Activated CD8-positive, alpha-beta T cell treated with anti-CD3 and anti-CD28 coated beads, Interleukin-2, amount 10 ng/mL, durations not matched to agents 7 days and 5 days (primary cell): ENCODE results near the gene TPX2. TPM values are rescaled to one million over a fixed set of nuclear protein-coding genes. Genes with fewer than 3 reads are reported as not detected.
"Not testable (repeated sequence)": the region's sequence is repeated elsewhere in the genome, so short reads cannot be mapped to it uniquely, and the experiment has no call there.

ENCODE experiments used
- ATAC-seq: fragments of 150-1000 bp; cut with Tn5 transposase; one replicate; pipeline ENCODE4 v1.10.0; 2021; ENCODE audit warnings: moderate library complexity
- CTCF ChIA-PET: fragments of 350-600 bp; sonication (Branson Sonifier 250); formaldehyde crosslinking; loops from one replicate; lab custom pipeline; 2021; ENCODE audit warnings: antibody characterized with exemption; lab: Charles Lee
- POLR2A ChIA-PET: fragments of 350-600 bp; sonication (Branson Sonifier 250); formaldehyde crosslinking; loops from one replicate; lab custom pipeline; 2021; ENCODE audit warnings: antibody characterized with exemption; lab: Charles Lee
- DNase-seq: peaks from one replicate; pipeline ENCODE4 v3.0.0-alpha.2; 2020
- H3K27ac Mint-ChIP-seq: one replicate; pipeline ENCODE4 v1.8.0; 2021; ENCODE audit warnings: mild to moderate bottlenecking, mixed read lengths
- H3K27me3 Mint-ChIP-seq: one replicate; pipeline ENCODE4 v1.8.0; 2021; ENCODE audit warnings: low read depth, mixed read lengths
- H3K36me3 Mint-ChIP-seq: one replicate; pipeline ENCODE4 v1.8.0; 2021; ENCODE audit warnings: low read depth, mixed read lengths
- H3K4me1 Mint-ChIP-seq: one replicate; pipeline ENCODE4 v1.8.0; 2021; ENCODE audit warnings: low read depth, mixed read lengths
- H3K4me3 Mint-ChIP-seq: one replicate; pipeline ENCODE4 v1.8.0; 2021; ENCODE audit warnings: mild to moderate bottlenecking, mixed read lengths
- H3K9me3 Mint-ChIP-seq: one replicate; pipeline ENCODE4 v1.8.0; 2022; ENCODE audit warnings: mixed read lengths; ENCODE audit not compliant: insufficient read depth
- total RNA-seq, 2 experiments: library from RNA; stranded (reverse); gene quantifications; one replicate each; pipeline ENCODE4 v1.2.3, GENCODE V29; 2021

Gene TPX2
- total RNA-seq, 2 experiments from 2014 or later = 172 to 174 TPM

GRCh38 chr20:31722257-31723068, 16.6 kb upstream of the TPX2 start, which contains the start of gene BCL2L1:
TSS of gene BCL2L1 (minus strand) at chr20:31722868. CDS start at chr20:31722218, 650 bp downstream.
- H3K27me3 Mint-ChIP-seq = no peaks in the 10 kb centered on the region
- H3K9me3 Mint-ChIP-seq = no peaks in the 10 kb centered on the region
- peaks cover 37% of the 10 kb centered on the region for H3K4me1 Mint-ChIP-seq
- POLR2A ChIA-PET = interaction anchor here (0.7 to 11.5 kb wide), 18 partner anchors 9 to 161 kb away, joined by 3 to 193 read pairs (median 6); partner anchors contain the start of gene TPX2
- DNase-seq = peak; percentile 78
- CTCF ChIA-PET = interaction anchor here (0.9 to 10.9 kb wide), 30 partner anchors 10 to 228 kb away, joined by 3 to 677 read pairs (median 24); partner anchors contain the start of gene TPX2
- H3K4me3 Mint-ChIP-seq = peak within 1 kb of the TSS; percentile 90
- peaks cover 50% of the 10 kb centered on the region for H3K36me3 Mint-ChIP-seq
- peak; percentile 42 for ATAC-seq
- peak within 1 kb of the TSS; percentile 94 for H3K27ac Mint-ChIP-seq

GRCh38 chr20:31723069-31723318, 16.1 kb upstream of the TPX2 start:
- no peaks in the 10 kb centered on the region for H3K27me3 Mint-ChIP-seq
- DNase-seq = no peak
- CTCF ChIA-PET = interaction anchor here (0.6 to 10.9 kb wide), 36 partner anchors 10 to 228 kb away, joined by 3 to 677 read pairs (median 12); partner anchors contain the start of gene TPX2
- POLR2A ChIA-PET = interaction anchor here (0.8 to 11.5 kb wide), 18 partner anchors 9 to 162 kb away, joined by 3 to 193 read pairs (median 7); partner anchors contain the start of gene TPX2
- H3K36me3 Mint-ChIP-seq = peaks cover 45% of the 10 kb centered on the region
- H3K4me1 Mint-ChIP-seq = peaks cover 31% of the 10 kb centered on the region
- peak overlapping the region; percentile 94 for H3K27ac Mint-ChIP-seq
- H3K9me3 Mint-ChIP-seq = no peaks in the 10 kb centered on the region
- no peak for ATAC-seq
- H3K4me3 Mint-ChIP-seq = peak overlapping the region; percentile 90

- H3K27ac Mint-ChIP-seq = peak overlapping the region; percentile 94
- ChIA-PET CTCF (interaction anchor here (0.6 to 10.9 kb wide), 51 partner anchors 10 to 227 kb away, joined by 3 to 677 read pairs (median 7); partner anchors contain the start of genes ID1 and TPX2), POLR2A (interaction anchor here (0.8 to 11.5 kb wide), 19 partner anchors 9 to 181 kb away, joined by 3 to 193 read pairs (median 7); partner anchors contain the start of gene TPX2)
- no peaks in the 10 kb centered on the region for H3K27me3 Mint-ChIP-seq
- ATAC-seq (peak; percentile 92), DNase-seq (peak; percentile 99)
- peaks cover 43% of the 10 kb centered on the region for H3K36me3 Mint-ChIP-seq
- no peaks in the 10 kb centered on the region for H3K9me3 Mint-ChIP-seq
- peaks cover 31% of the 10 kb centered on the region for H3K4me1 Mint-ChIP-seq
- H3K4me3 Mint-ChIP-seq = peak overlapping the region; percentile 90
Measured at GRCh38 chr20:31723319-31724078, 15.6 kb upstream of the TPX2 start.

- peaks cover 7% of the 10 kb centered on the region for H3K27me3 Mint-ChIP-seq
- H3K36me3 Mint-ChIP-seq = no peaks in the 10 kb centered on the region
- no peak for ATAC-seq
- no peak overlapping the region for H3K4me3 Mint-ChIP-seq
- ChIA-PET POLR2A (no interaction called here), CTCF (interaction anchor here (0.9 to 4.9 kb wide), 4 partner anchors 8 to 168 kb away, joined by 3 to 31 read pairs (median 7); partner anchors contain the start of gene BCL2L1)
- peaks cover 2% of the 10 kb centered on the region for H3K4me1 Mint-ChIP-seq
- DNase-seq = no peak
- H3K9me3 Mint-ChIP-seq = no peaks in the 10 kb centered on the region
- H3K27ac Mint-ChIP-seq = no peak overlapping the region
Measured at GRCh38 chr20:31731321-31731717, 7.8 kb upstream of the TPX2 start.

GRCh38 chr20:31739550-31739977, 474 bp downstream of the TPX2 start:
- Mint-ChIP-seq H3K4me1 (peaks cover 3% of the 10 kb centered on the region), H3K27me3 (no peaks in the 10 kb centered on the region), H3K27ac (no peak overlapping the region), H3K9me3 (no peaks in the 10 kb centered on the region), H3K36me3 (peaks cover 15% of the 10 kb centered on the region), H3K4me3 (no peak overlapping the region)
- ChIA-PET POLR2A (interaction anchor here (0.6 to 1.9 kb wide), 5 partner anchors 16 to 208 kb away, joined by 3 to 9 read pairs (median 5); no protein-coding TSS in a partner anchor), CTCF (interaction anchor here (0.7 to 4.1 kb wide), 10 partner anchors 10 to 127 kb away, joined by 3 to 35 read pairs (median 4); no protein-coding TSS in a partner anchor)
- ATAC-seq (peak; percentile 13), DNase-seq (no peak)

GRCh38 chr20:31740208-31740607, 1.1 kb downstream of the TPX2 start:
- peak; percentile 46 for DNase-seq
- ChIA-PET POLR2A (interaction anchor here (0.6 to 1.9 kb wide), 4 partner anchors 16 to 208 kb away, joined by 3 to 9 read pairs (median 5); no protein-coding TSS in a partner anchor), CTCF (interaction anchor here (0.7 to 4.1 kb wide), 11 partner anchors 9 to 127 kb away, joined by 3 to 35 read pairs (median 4); no protein-coding TSS in a partner anchor)
- no peaks in the 10 kb centered on the region for H3K9me3 Mint-ChIP-seq
- H3K27me3 Mint-ChIP-seq = no peaks in the 10 kb centered on the region
- H3K27ac Mint-ChIP-seq = no peak overlapping the region
- no peak overlapping the region for H3K4me3 Mint-ChIP-seq
- ATAC-seq = peak; percentile 35
- peaks cover 4% of the 10 kb centered on the region for H3K4me1 Mint-ChIP-seq
- H3K36me3 Mint-ChIP-seq = peaks cover 19% of the 10 kb centered on the region

GRCh38 chr20:31740656-31741323, 1.7 kb downstream of the TPX2 start:
- DNase-seq = no peak
- no peak overlapping the region for H3K4me3 Mint-ChIP-seq
- H3K36me3 Mint-ChIP-seq = peaks cover 25% of the 10 kb centered on the region
- ATAC-seq = no peak
- no peaks in the 10 kb centered on the region for H3K9me3 Mint-ChIP-seq
- ChIA-PET CTCF (interaction anchor here (0.9 to 4.1 kb wide), 7 partner anchors 9 to 107 kb away, joined by 3 to 35 read pairs (median 4); no protein-coding TSS in a partner anchor), POLR2A (interaction anchor here (1.4 to 1.9 kb wide), 2 partner anchors 17 to 79 kb away, joined by 5 to 9 read pairs; no protein-coding TSS in a partner anchor)
- no peaks in the 10 kb centered on the region for H3K27me3 Mint-ChIP-seq
- no peak overlapping the region for H3K27ac Mint-ChIP-seq
- peaks cover 6% of the 10 kb centered on the region for H3K4me1 Mint-ChIP-seq

GRCh38 chr20:31746068-31746878, 7.2 kb downstream of the TPX2 start:
- ATAC-seq = no peak
- H3K27ac Mint-ChIP-seq = no peak overlapping the region
- H3K4me1 Mint-ChIP-seq = peaks cover 31% of the 10 kb centered on the region
- H3K27me3 Mint-ChIP-seq = no peaks in the 10 kb centered on the region
- H3K36me3 Mint-ChIP-seq = peaks cover 59% of the 10 kb centered on the region
- H3K9me3 Mint-ChIP-seq = no peaks in the 10 kb centered on the region
- POLR2A ChIA-PET = interaction anchor here (0.7 kb wide), 1 partner anchor 58 kb away, joined by 3 read pairs; no protein-coding TSS in a partner anchor
- no peak overlapping the region for H3K4me3 Mint-ChIP-seq
- CTCF ChIA-PET = interaction anchor here (3.0 kb wide), 1 partner anchor 22 kb away, joined by 12 read pairs; no protein-coding TSS in a partner anchor
- no peak for DNase-seq

- POLR2A ChIA-PET = interaction anchor here (0.7 kb wide), 1 partner anchor 57 kb away, joined by 3 read pairs; no protein-coding TSS in a partner anchor
Measured at GRCh38 chr20:31747028-31747427, 7.9 kb downstream of the TPX2 start.

GRCh38 chr20:31747640-31748039, 8.6 kb downstream of the TPX2 start:
- Mint-ChIP-seq H3K27ac (no peak overlapping the region), H3K9me3 (no peaks in the 10 kb centered on the region), H3K36me3 (peaks cover 55% of the 10 kb centered on the region), H3K4me3 (no peak overlapping the region), H3K27me3 (no peaks in the 10 kb centered on the region), H3K4me1 (peaks cover 30% of the 10 kb centered on the region)
- ChIA-PET POLR2A (no interaction called here), CTCF (interaction anchor here (0.7 to 3.0 kb wide), 3 partner anchors 24 to 134 kb away, joined by 3 to 12 read pairs (median 4); no protein-coding TSS in a partner anchor)
- no peak for ATAC-seq
- no peak for DNase-seq

More at GRCh38 chr20:31747028-31747427, 7.9 kb downstream of the TPX2 start:
- CTCF ChIA-PET = interaction anchor here (3.0 kb wide), 1 partner anchor 23 kb away, joined by 12 read pairs; no protein-coding TSS in a partner anchor
- Mint-ChIP-seq H3K36me3 (peaks cover 57% of the 10 kb centered on the region), H3K4me1 (peaks cover 33% of the 10 kb centered on the region)
- not testable (repeated sequence) for DNase-seq, ATAC-seq, H3K27ac Mint-ChIP-seq, H3K27me3 Mint-ChIP-seq, H3K4me3 Mint-ChIP-seq, H3K9me3 Mint-ChIP-seq
